Measurements from ENCODE around the gene ZNF3.

The ZNF3 gene

GRCh38 chr7:100120733-100121036 lies 39.2 kb upstream of the ZNF3 start:
- Histone ChIP-seq H3K36me3 (no peaks in the 10 kb centered on the region), H3K4me3 (ENCODE audit: low read depth in 1 of 2, low read length in 1 of 2) (no peak overlapping the region), H3K27ac (peak overlapping the region; percentile 88), H3K4me1 (ENCODE audit: control insufficient read depth in 1 of 2, insufficient read depth in 1 of 2, low read depth in 1 of 2, low read length in 1 of 2) (peaks cover 38 to 39% of the 10 kb centered on the region in 2 experiments), H3K27me3 (no peaks in the 10 kb centered on the region), H3K9me3 (no peaks in the 10 kb centered on the region)
- TF ChIP-seq CTCF (IDR thresholded peaks at IDR 0.05), result no peak

GRCh38 chr7:100119970-100120732 lies 38.6 kb upstream of the ZNF3 start:
- TF ChIP-seq CTCF (IDR thresholded peaks at IDR 0.05), result no peak
- Histone ChIP-seq H3K4me3 (ENCODE audit: low read depth in 1 of 2, low read length in 1 of 2) (peak overlapping the region; percentile 83 to 86), H3K27ac (peak overlapping the region; percentile 88), H3K36me3 (no peaks in the 10 kb centered on the region), H3K4me1 (ENCODE audit: control insufficient read depth in 1 of 2, insufficient read depth in 1 of 2, low read depth in 1 of 2, low read length in 1 of 2) (peaks cover 33 to 34% of the 10 kb centered on the region in 2 experiments), H3K9me3 (no peaks in the 10 kb centered on the region), H3K27me3 (no peaks in the 10 kb centered on the region)

GRCh38 chr7:100119072-100119969 lies 37.8 kb upstream of the ZNF3 start, which contains the start of the genes CNPY4 and TAF6:
Gene CNPY4 (plus strand): TSS chr7:100119634. CDS start chr7:100119745, 111 bp downstream.
Gene TAF6 (minus strand): TSS chr7:100119358. CDS start chr7:100114209, 5,149 bp downstream.
- H3K9me3 ChIP-seq, result no peaks in the 10 kb centered on the region
- no peaks in the 10 kb centered on the region for H3K27me3 ChIP-seq
- peak within 1 kb of the TSS; percentile 83 to 86 for H3K4me3 ChIP-seq (ENCODE audit: low read depth in 1 of 2, low read length in 1 of 2)
- peak within 1 kb of the TSS; percentile 88 for H3K27ac ChIP-seq
- peak; percentile 78 for TF ChIP-seq CTCF (IDR thresholded peaks at IDR 0.05)
- peaks cover 25 to 26% of the 10 kb centered on the region in 2 experiments for H3K4me1 ChIP-seq (ENCODE audit: control insufficient read depth in 1 of 2, insufficient read depth in 1 of 2, low read depth in 1 of 2, low read length in 1 of 2)
- no peaks in the 10 kb centered on the region for H3K36me3 ChIP-seq

- Histone ChIP-seq H3K4me3 (ENCODE audit: low read depth in 1 of 2, low read length in 1 of 2) (peak overlapping the region; percentile 83 to 86), H3K36me3 (peaks cover 6% of the 10 kb centered on the region), H3K27ac (peak overlapping the region; percentile 88), H3K4me1 (ENCODE audit: control insufficient read depth in 1 of 2, insufficient read depth in 1 of 2, low read depth in 1 of 2, low read length in 1 of 2) (peaks cover 22 to 23% of the 10 kb centered on the region in 2 experiments), H3K27me3 (no peaks in the 10 kb centered on the region), H3K9me3 (no peaks in the 10 kb centered on the region)
- TF ChIP-seq CTCF (IDR thresholded peaks at IDR 0.05), result no peak
Observed at GRCh38 chr7:100118388-100119071, 37.0 kb upstream of the ZNF3 start.

- H3K4me3 ChIP-seq (ENCODE audit: low read depth in 1 of 2, low read length in 1 of 2), result no peak overlapping the region
- peaks cover 41% of the 10 kb centered on the region for H3K36me3 ChIP-seq
- peaks cover 14 to 16% of the 10 kb centered on the region in 2 experiments for H3K4me1 ChIP-seq (ENCODE audit: control insufficient read depth in 1 of 2, insufficient read depth in 1 of 2, low read depth in 1 of 2, low read length in 1 of 2)
- no peak for TF ChIP-seq CTCF (IDR thresholded peaks at IDR 0.05)
- H3K27ac ChIP-seq, result no peak overlapping the region
- no peaks in the 10 kb centered on the region for H3K9me3 ChIP-seq
- H3K27me3 ChIP-seq, result no peaks in the 10 kb centered on the region
Observed at GRCh38 chr7:100115026-100115425, 33.5 kb upstream of the ZNF3 start.

Measured in neutrophil (primary cell).